SU-DHL-6 (cell line): ENCODE results near the gene CCL4.

Experiments
- H2AFZ ChIP-seq: fragments of 200-600 bp; sonication (generic); 2 replicates; pipeline ENCODE4 v1.6.1; 2014; ENCODE audit warnings: low read depth, mild to moderate bottlenecking, moderate library complexity, mixed read lengths, antibody characterized with exemption, low read length; ENCODE audit not compliant: severe bottlenecking
- H3F3A ChIP-seq: fragments of 200-600 bp; shearing (Covaris generic); 2 replicates; pipeline ENCODE4 v1.6.0; 2016; ENCODE audit warnings: antibody characterized with exemption, mild to moderate bottlenecking; ENCODE audit not compliant: insufficient read depth
- H3K27ac ChIP-seq: fragments of 200-600 bp; sonication (generic); 2 replicates; pipeline ENCODE4 v1.5.1; 2016; ENCODE audit warnings: low read depth, mild to moderate bottlenecking, low read length, moderate library complexity, mixed read lengths
- H3K27me3 ChIP-seq: fragments of 200-600 bp; sonication (generic), shearing (Covaris generic); 2 replicates; pipeline ENCODE4 v1.6.0; 2014; ENCODE audit warnings: mild to moderate bottlenecking, low read length
- H3K36me3 ChIP-seq: fragments of 200-600 bp; sonication (generic); 2 replicates; pipeline ENCODE4 v1.6.1; 2014; ENCODE audit warnings: mild to moderate bottlenecking, low read length, mixed read lengths
- H3K4me2 ChIP-seq: fragments of 300-600, 200-600 bp; shearing (Covaris generic), sonication (generic); 2 replicates; pipeline ENCODE4 v1.6.0; 2014; ENCODE audit warnings: low read length, low read depth, mild to moderate bottlenecking; ENCODE audit not compliant: poor library complexity, severe bottlenecking
- H3K4me3 ChIP-seq: fragments of 200-600 bp; sonication (generic); 2 replicates; pipeline ENCODE4 v1.5.1; 2014; ENCODE audit warnings: antibody characterized with exemption, low read length, mild to moderate bottlenecking, mixed read lengths; ENCODE audit not compliant: insufficient read depth, poor library complexity, severe bottlenecking
- H3K79me2 ChIP-seq: fragments of 200-600 bp; sonication (generic); 2 replicates; pipeline ENCODE4 v1.6.1; 2014; ENCODE audit warnings: mild to moderate bottlenecking, low read length, moderate library complexity; ENCODE audit not compliant: insufficient read depth
- H3K9ac ChIP-seq: fragments of 200-600 bp; sonication (generic); 2 replicates; pipeline ENCODE4 v1.7.0; 2014; ENCODE audit warnings: mild to moderate bottlenecking, low read length
- H3K9me2 ChIP-seq: fragments of 200-600 bp; sonication (generic); replicated peaks from 2 replicates; pipeline ENCODE4 v1.6.1; 2014; ENCODE audit warnings: low read length; ENCODE audit not compliant: insufficient read depth
- H3K9me3 ChIP-seq: fragments of 200-600 bp; sonication (generic); 2 replicates; pipeline ENCODE4 v1.6.1; 2014; ENCODE audit warnings: low read length, mixed read lengths; ENCODE audit not compliant: insufficient read depth
- H4K20me1 ChIP-seq: fragments of 200-600 bp; sonication (generic); 2 replicates; pipeline ENCODE4 v1.6.1; 2014; ENCODE audit warnings: low read depth, mild to moderate bottlenecking, antibody characterized with exemption, low read length, moderate library complexity, mixed read lengths
- CTCF ChIP-seq: fragments of 200-600 bp; sonication (generic); IDR thresholded peaks from one replicate; pipeline ENCODE4 v1.5.1; 2017; ENCODE audit warnings: antibody characterized with exemption, mild to moderate bottlenecking, low read length, moderate library complexity; ENCODE audit not compliant: insufficient read depth, poor library complexity, severe bottlenecking
- EZH2phosphoT487 ChIP-seq: fragments of 200-600 bp; sonication (generic), shearing (Covaris generic); conservative IDR thresholded peaks from 2 replicates; pipeline ENCODE4 v1.6.1; 2018; ENCODE audit warnings: mild to moderate bottlenecking, antibody characterized with exemption, low read length, moderate library complexity, mixed read lengths

CCL4 gene

GRCh38 chr17:36153895-36154610, 50.4 kb downstream of the CCL4 start:
- no peak overlapping the region for H3K4me3 ChIP-seq
- no peak overlapping the region for H2AFZ ChIP-seq
- no peaks in the 10 kb centered on the region for H3F3A ChIP-seq
- no peaks in the 10 kb centered on the region for H3K36me3 ChIP-seq
- H3K9ac ChIP-seq: no peak overlapping the region
- no peak for TF ChIP-seq EZH2phosphoT487
- no peak for TF ChIP-seq CTCF
- no peaks in the 10 kb centered on the region for H3K9me3 ChIP-seq
- H4K20me1 ChIP-seq: no peaks in the 10 kb centered on the region
- H3K4me2 ChIP-seq: no peak overlapping the region
- no peaks in the 10 kb centered on the region for H3K9me2 ChIP-seq
- no peak overlapping the region for H3K27ac ChIP-seq
- H3K27me3 ChIP-seq: no peaks in the 10 kb centered on the region
- no peaks in the 10 kb centered on the region for H3K79me2 ChIP-seq
